HG02981 (cell line): Measurements from ENCODE around the gene LCNL1.

Experiments
- ATAC-seq: cut with Tn5 transposase; IDR thresholded peaks from one replicate; pipeline ENCODE4 v1.9.1; 2021; ENCODE audit warnings: mild to moderate bottlenecking, moderate library complexity; ENCODE audit not compliant: unreplicated experiment

Gene LCNL1

GRCh38 chr9:136982232-136983051 lies at the start of gene LCNL1:
TSS of gene LCNL1 (plus strand) at chr9:136982993. CDS start at chr9:136983587, 594 bp downstream.
- no peak for ATAC-seq

GRCh38 chr9:136934277-136934676 lies 48.5 kb upstream of the LCNL1 start:
- no peak for ATAC-seq

- ATAC-seq = no peak
Observed at GRCh38 chr9:136935651-136936050, 47.1 kb upstream of the LCNL1 start.

GRCh38 chr9:136936645-136937170 lies 46.1 kb upstream of the LCNL1 start:
- ATAC-seq = no peak

GRCh38 chr9:136937186-136938001 lies 45.4 kb upstream of the LCNL1 start:
- ATAC-seq = no peak

- no peak for ATAC-seq
Observed at GRCh38 chr9:136939431-136939995, 43.3 kb upstream of the LCNL1 start.

GRCh38 chr9:136939996-136940525 lies 42.7 kb upstream of the LCNL1 start:
- ATAC-seq = no peak

- ATAC-seq = no peak
Observed at GRCh38 chr9:136940526-136941230, 42.1 kb upstream of the LCNL1 start.

- ATAC-seq = no peak
Observed at GRCh38 chr9:136941231-136942111, 41.3 kb upstream of the LCNL1 start.

GRCh38 chr9:136942112-136942880 lies 40.5 kb upstream of the LCNL1 start:
- ATAC-seq = no peak

- no peak for ATAC-seq
Observed at GRCh38 chr9:136942881-136943230, 39.9 kb upstream of the LCNL1 start.

GRCh38 chr9:136943291-136944211 lies 39.2 kb upstream of the LCNL1 start:
- peak; percentile 5 for ATAC-seq

- peak; percentile 39 for ATAC-seq
Observed at GRCh38 chr9:136944212-136944518, 38.6 kb upstream of the LCNL1 start.

GRCh38 chr9:136944519-136945332 lies 38.1 kb upstream of the LCNL1 start, which contains the start of the genes C8G and FBXW5:
TSS of gene C8G (plus strand) at chr9:136945243. CDS start at chr9:136945321, 78 bp downstream.
TSS of gene FBXW5 (minus strand) at chr9:136944738. CDS start at chr9:136944083, 655 bp downstream.
- peak; percentile 68 for ATAC-seq

- no peak for ATAC-seq
Observed at GRCh38 chr9:136945333-136946227, 37.2 kb upstream of the LCNL1 start.
